Stimulated activated CD8-positive, alpha-beta memory T cell treated with anti-CD3 and anti-CD28 coated beads, Interleukin-7, amount 100 ng/mL, for 4 hours (primary cell): ENCODE results near the gene CYP4A11.
"Not testable (repeated sequence)": the region's sequence is repeated elsewhere in the genome, so short reads cannot be mapped to it uniquely, and the experiment has no call there.

ENCODE experiments used
- DNase-seq, 2 donors: peaks; one replicate each; pipeline ENCODE4 v3.0.0-alpha.2; 2020; ENCODE audit warnings: low read depth in 2 of 2

The CYP4A11 gene

GRCh38 chr1:46910790-46911189 lies 30.5 kb downstream of the CYP4A11 start:
- DNase-seq, result no peak

- DNase-seq, result no peak
Observed at GRCh38 chr1:46903481-46903880, 37.8 kb downstream of the CYP4A11 start.

- DNase-seq, result no peak
Observed at GRCh38 chr1:46900401-46900800, 40.9 kb downstream of the CYP4A11 start.

- not testable (repeated sequence) for DNase-seq
Observed at GRCh38 chr1:46881656-46882055, 59.6 kb downstream of the CYP4A11 start.
